K562 (cell line): Measurements from ENCODE around the gene PLCB3. TPM values are rescaled to one million over a fixed set of nuclear protein-coding genes. Genes with fewer than 3 reads are reported as not detected.

Source experiments
- CBFA2T2 ChIP-seq: fragments of 450-650 bp; conservative IDR thresholded peaks from 2 replicates; pipeline ENCODE4 v1.6.1; 2017; ENCODE audit warnings: mild to moderate bottlenecking
- CEBPZ ChIP-seq: fragments of 150-350 bp; IDR thresholded peaks from 2 replicates; pipeline ENCODE4 v1.6.1; 2014; ENCODE audit warnings: low read depth, mild to moderate bottlenecking, low read length, borderline replicate concordance
- EP400 ChIP-seq: fragments of 450-650 bp; IDR thresholded peaks from 2 replicates; pipeline ENCODE4 v1.6.1; 2017; ENCODE audit warnings: antibody characterized with exemption, mild to moderate bottlenecking, moderate library complexity
- FOSL1 ChIP-seq: fragments of 200-800 bp; sonication (Bioruptor generic); conservative IDR thresholded peaks from 2 replicates; pipeline ENCODE4 v1.6.1; 2016; ENCODE audit warnings: missing genetic modification characterization, missing compliant biosample characterization
- GABPA ChIP-seq: fragments of 200-800 bp; sonication (Bioruptor generic); conservative IDR thresholded peaks from 2 replicates; pipeline ENCODE4 v1.6.1; 2016; ENCODE audit warnings: low read depth, missing genetic modification characterization, missing compliant biosample characterization
- GMEB1 ChIP-seq: fragments of 250-450 bp; sonication (Bioruptor Pico); IDR thresholded peaks from 2 replicates; pipeline ENCODE4 v1.4.0; 2020; ENCODE audit warnings: mild to moderate bottlenecking
- HOMEZ ChIP-seq: fragments of 250-450 bp; sonication (Bioruptor Pico); IDR thresholded peaks from 2 replicates; pipeline ENCODE4 v1.4.0; 2020; ENCODE audit warnings: mild to moderate bottlenecking, moderate library complexity
- NR3C1 ChIP-seq: sonication (generic); formaldehyde crosslinking; IDR thresholded peaks from 2 replicates; pipeline ENCODE4 v1.8.1; 2022; ENCODE audit warnings: missing genetic modification reagents
- PCBP1 ChIP-seq: fragments of 200-400 bp; formaldehyde crosslinking; IDR thresholded peaks from 2 replicates; pipeline ENCODE4 v1.6.1; 2018; ENCODE audit warnings: mild to moderate bottlenecking, low read depth, low read length; ENCODE audit not compliant: poor library complexity, severe bottlenecking
- PCBP2 ChIP-seq: fragments of 200-400 bp; formaldehyde crosslinking; IDR thresholded peaks from 2 replicates; pipeline ENCODE4 v1.6.1; 2018; ENCODE audit warnings: low read length, low read depth, mild to moderate bottlenecking, moderate library complexity; ENCODE audit not compliant: poor library complexity, severe bottlenecking
- PHTF2 ChIP-seq: fragments of 250-450 bp; sonication (Bioruptor Pico); IDR thresholded peaks from 2 replicates; pipeline ENCODE4 v1.5.0; 2021; ENCODE audit warnings: mild to moderate bottlenecking
- POU5F1 ChIP-seq: fragments of 150-350 bp; IDR thresholded peaks from 2 replicates; pipeline ENCODE4 v1.6.1; 2014; ENCODE audit warnings: borderline replicate concordance, low read length, low read depth, mild to moderate bottlenecking; ENCODE audit not compliant: partially characterized antibody
- SAP30 ChIP-seq: fragments of 200-600 bp; sonication (generic); IDR thresholded peaks from 2 replicates; pipeline ENCODE4 v1.6.1; 2012; ENCODE audit warnings: borderline replicate concordance, low read depth, mild to moderate bottlenecking, moderate library complexity, low read length, control low read depth, inconsistent platforms; ENCODE audit not compliant: insufficient read depth, poor library complexity, severe bottlenecking
- TCF3 ChIP-seq: sonication (generic); formaldehyde crosslinking; IDR thresholded peaks from 2 replicates; pipeline ENCODE4 v1.4.0; 2020; ENCODE audit warnings: mild to moderate bottlenecking, missing genetic modification reagents
- TCF7L2 ChIP-seq: fragments of 150-350 bp; IDR thresholded peaks from 2 replicates; pipeline ENCODE4 v1.6.1; 2016; ENCODE audit warnings: low read depth, mild to moderate bottlenecking, low read length, moderate library complexity
- U2AF2 ChIP-seq: fragments of 200-400 bp; formaldehyde crosslinking; optimal IDR thresholded peaks from 2 replicates; pipeline ENCODE3; 2017; ENCODE audit warnings: low read depth, mild to moderate bottlenecking, low read length
- ZNF253 ChIP-seq: fragments of 250-450 bp; sonication (Bioruptor Pico); conservative IDR thresholded peaks from 2 replicates; pipeline ENCODE4 v1.6.1; 2021; ENCODE audit warnings: mild to moderate bottlenecking
- ZNF561 ChIP-seq: fragments of 450-650 bp; formaldehyde crosslinking; conservative IDR thresholded peaks from 2 replicates; pipeline ENCODE4 v1.4.0; 2020; ENCODE audit warnings: mild to moderate bottlenecking, moderate library complexity
- ZNF586 ChIP-seq: fragments of 450-650 bp; formaldehyde crosslinking; conservative IDR thresholded peaks from 2 replicates; pipeline ENCODE4 v1.4.0; 2020; ENCODE audit warnings: mild to moderate bottlenecking, moderate library complexity
- ZNF644 ChIP-seq: fragments of 200-800 bp; sonication (Bioruptor generic); IDR thresholded peaks from 2 replicates; pipeline ENCODE4 v1.6.1; 2016; ENCODE audit warnings: low read depth, missing genetic modification characterization, missing compliant biosample characterization
- ZNF780A ChIP-seq: fragments of 250-450 bp; sonication (Bioruptor Pico); IDR thresholded peaks from 2 replicates; pipeline ENCODE4 v1.5.0; 2021; ENCODE audit warnings: mild to moderate bottlenecking
- polyA plus RNA-seq, 8 experiments: library from polyadenylated mRNA; depleted of rRNA in 4 of 8; stranded (reverse) in 5 of 8; unstranded in 3 of 8; fragments of >200 nt; fragmentation: Nextera tagmentation in 2 of 8; fragmentation: Illumina TruSeq in 1 of 8; extraction: Ambion mirVana in 2 of 8; extraction: Trizol in 1 of 8; gene quantifications; 2 replicates each; pipeline versions ENCODE4 v1.2.1 to v1.2.3, GENCODE V29; 2011 to 2014; ENCODE audit warnings: inconsistent platforms in 1 of 8, missing spikeins in 1 of 8
- total RNA-seq, 7 experiments: library from RNA; depleted of rRNA in 6 of 7; stranded (reverse); fragments of >200 nt in 6 of 7; fragmentation: Illumina TruSeq in 2 of 7; extraction: Trizol in 2 of 7; gene quantifications; 2 replicates each; pipeline versions ENCODE4 v1.2.1 to v1.2.3, GENCODE V29; 2011 to 2021; ENCODE audit warnings: low replicate concordance in 1 of 7

The PLCB3 gene
- total and polyA plus RNA-seq, 9 of the 15 experiments (the other 6 are each of a cell fraction or from before 2014, with no cell fraction given), result 0.31 to 44.8 (median 14.6) TPM

GRCh38 chr11:64233913-64234586, 17.3 kb upstream of the PLCB3 start, which contains the start of gene VEGFB (continued):
- TF ChIP-seq CEBPZ (no peak), POU5F1 (no peak), TCF7L2 (no peak), FOSL1 (no peak), ZNF586 (CRISPR knock-in tag) (no peak), GMEB1 (no peak), GABPA (no peak; the same call in 1 of the 2 replicates), ZNF644 (no peak), HOMEZ (CRISPR knock-in tag) (no peak), ZNF561 (CRISPR knock-in tag) (no peak), CBFA2T2 (no peak), SAP30 (peak; percentile 62), U2AF2 (no peak), NR3C1 (no peak), TCF3 (CRISPR knock-in tag) (no peak), EP400 (no peak), PCBP1 (no peak), PCBP2 (no peak), ZNF253 (CRISPR knock-in tag) (no peak), ZNF780A (CRISPR knock-in tag) (no peak), PHTF2 (CRISPR knock-in tag) (no peak)
